Esophagus squamous epithelium (tissue), 4 donors: ENCODE results near the gene LRRC47.

Experiments used
- CTCF ChIP-seq, 6 experiments: fragments of 450-650 bp in 4 of 6; fragments of 200-600 bp in 2 of 6; sonication (generic) in 2 of 6; IDR thresholded peaks; one replicate each; pipeline ENCODE4 v1.5.1; 2016 to 2019; ENCODE audit warnings: antibody characterized with exemption in 6 of 6, mild to moderate bottlenecking in 4 of 6, moderate library complexity in 4 of 6
- POLR2A ChIP-seq, 4 donors: fragments of 450-650 bp; IDR thresholded peaks; one replicate each; pipeline ENCODE4 v1.6.1; 2017; ENCODE audit warnings: antibody characterized with exemption in 4 of 4, mild to moderate bottlenecking in 4 of 4, moderate library complexity in 3 of 4

GRCh38 chr1:3770047-3770765 is 26.1 kb downstream of the LRRC47 start:
- no peak for TF ChIP-seq CTCF (IDR thresholded peaks at IDR 0.05)
- no peak for TF ChIP-seq POLR2A (IDR thresholded peaks at IDR 0.05)
